Left ventricle myocardium inferior (tissue), 1 donor: ENCODE measurements around the gene JDP2. TPM values are rescaled to one million over a fixed set of nuclear protein-coding genes. Genes with fewer than 3 reads are reported as not detected.

ENCODE experiments used
- DNase-seq: peaks from one replicate; pipeline ENCODE4 v3.0.0-alpha.2; 2020
- H3K27ac ChIP-seq: fragments of 200-600 bp; replicated peaks from 2 replicates; pipeline ENCODE4 v1.8.0; 2021
- H3K27me3 ChIP-seq: fragments of 200-600 bp; 2 replicates; pipeline ENCODE4 v1.8.0; 2021; ENCODE audit warnings: low read depth
- H3K36me3 ChIP-seq: fragments of 200-600 bp; 2 replicates; pipeline ENCODE4 v1.8.0; 2021
- H3K4me1 ChIP-seq: fragments of 200-600 bp; 2 replicates; pipeline ENCODE4 v1.8.0; 2021
- H3K4me3 ChIP-seq: fragments of 200-600 bp; 2 replicates; pipeline ENCODE4 v1.8.0; 2021; ENCODE audit warnings: mild to moderate bottlenecking, moderate library complexity
- H3K9me3 ChIP-seq: fragments of 200-600 bp; replicated peaks from 2 replicates; pipeline ENCODE4 v1.8.0; 2021
- CTCF ChIP-seq: fragments of 200-600 bp; IDR thresholded peaks from 2 replicates; pipeline ENCODE4 v1.8.0; 2021; ENCODE audit warnings: antibody characterized with exemption, mild to moderate bottlenecking, borderline replicate concordance
- intact Hi-C: fragments of 100-400 bp; cut with micrococcal nuclease; formaldehyde crosslinking; loops from one replicate; pipeline ENCODE4 v1.11.0; 2022
- total RNA-seq: library from RNA; stranded (reverse); fragmentation: NEBNext Ultra II Directional; extraction: Animal tissue kit (Norgen Biotek cat#: 25700); gene quantifications from one replicate; pipeline ENCODE4 v1.2.1, GENCODE V29; 2021
- donor health status: DM: no; HTN: yes; CAD: no; lungs with severe emphysema.

JDP2 gene
- total RNA-seq, 1 donor from 2014 or later: 21.9 TPM

- intact Hi-C loops: no loop called here
- TF ChIP-seq CTCF: no peak
- Histone ChIP-seq H3K36me3 (peaks cover 16% of the 10 kb centered on the region), H3K27ac (peak overlapping the region; percentile 85), H3K27me3 (no peaks in the 10 kb centered on the region), H3K9me3 (no peaks in the 10 kb centered on the region), H3K4me1 (peaks cover 100% of the 10 kb centered on the region), H3K4me3 (peak overlapping the region; percentile 34)
- DNase-seq: peak; percentile 64
Measured at GRCh38 chr14:75452900-75453816, 25.3 kb downstream of the JDP2 start.

GRCh38 chr14:75453817-75454434 is 26.1 kb downstream of the JDP2 start:
- H3K36me3 ChIP-seq: peaks cover 16% of the 10 kb centered on the region
- H3K4me3 ChIP-seq: no peak overlapping the region
- TF ChIP-seq CTCF: no peak
- no peaks in the 10 kb centered on the region for H3K27me3 ChIP-seq
- H3K27ac ChIP-seq: peak overlapping the region; percentile 85
- DNase-seq: no peak
- peaks cover 100% of the 10 kb centered on the region for H3K4me1 ChIP-seq
- H3K9me3 ChIP-seq: no peaks in the 10 kb centered on the region
- intact Hi-C loops: no loop called here

GRCh38 chr14:75454963-75455546 is 27.2 kb downstream of the JDP2 start:
- no peaks in the 10 kb centered on the region for H3K27me3 ChIP-seq
- no peak for TF ChIP-seq CTCF
- DNase-seq: peak; percentile 68
- H3K4me1 ChIP-seq: peaks cover 100% of the 10 kb centered on the region
- H3K27ac ChIP-seq: peak overlapping the region; percentile 85
- H3K4me3 ChIP-seq: no peak overlapping the region
- H3K9me3 ChIP-seq: no peaks in the 10 kb centered on the region
- intact Hi-C loops: no loop called here
- H3K36me3 ChIP-seq: peaks cover 16% of the 10 kb centered on the region

GRCh38 chr14:75456069-75456996 is 28.5 kb downstream of the JDP2 start:
- no peak for TF ChIP-seq CTCF
- Histone ChIP-seq H3K4me3 (no peak overlapping the region), H3K27me3 (no peaks in the 10 kb centered on the region), H3K9me3 (no peaks in the 10 kb centered on the region), H3K4me1 (peaks cover 100% of the 10 kb centered on the region), H3K36me3 (peaks cover 29% of the 10 kb centered on the region), H3K27ac (peak overlapping the region; percentile 85)
- no peak for DNase-seq
- intact Hi-C loops: no loop called here

GRCh38 chr14:75456997-75457335 is 29.1 kb downstream of the JDP2 start:
- peaks cover 100% of the 10 kb centered on the region for H3K4me1 ChIP-seq
- H3K9me3 ChIP-seq: no peaks in the 10 kb centered on the region
- peaks cover 34% of the 10 kb centered on the region for H3K36me3 ChIP-seq
- TF ChIP-seq CTCF: no peak
- no peaks in the 10 kb centered on the region for H3K27me3 ChIP-seq
- peak overlapping the region; percentile 85 for H3K27ac ChIP-seq
- DNase-seq: no peak
- H3K4me3 ChIP-seq: no peak overlapping the region
- intact Hi-C loops: no loop called here
